Stimulated activated naive CD8-positive, alpha-beta T cell treated with anti-CD3 and anti-CD28 coated beads, Interleukin-15, amount 100 ng/mL, for 72 hours (primary cell): ENCODE data around the gene SERBP1.
A peak's percentile ranks its signal among the peaks of the same experiment; 100 is the strongest.
"Not testable (repeated sequence)": the region's sequence is repeated elsewhere in the genome, so short reads cannot be mapped to it uniquely, and the experiment has no call there.

ENCODE experiments used
- ATAC-seq: fragments of 150-1000 bp; cut with Tn5 transposase; 2 replicates; pipeline ENCODE4 v1.10.0; 2021; ENCODE audit warnings: mild to moderate bottlenecking, moderate library complexity
- DNase-seq, 2 donors: peaks; one replicate each; pipeline ENCODE4 v3.0.0; 2021 to 2022
- H3K27ac Mint-ChIP-seq, 2 donors: one replicate each; pipeline ENCODE4 v1.8.0; 2022; ENCODE audit warnings: mild to moderate bottlenecking in 2 of 2, mixed read lengths in 2 of 2, moderate library complexity in 2 of 2
- H3K27me3 Mint-ChIP-seq: one replicate; pipeline ENCODE4 v1.8.0; 2022; ENCODE audit warnings: mixed read lengths
- H3K4me1 Mint-ChIP-seq: one replicate; pipeline ENCODE4 v1.8.0; 2022; ENCODE audit warnings: mild to moderate bottlenecking, mixed read lengths
- H3K4me3 Mint-ChIP-seq, 2 donors: one replicate each; pipeline ENCODE4 v1.8.0; 2022; ENCODE audit warnings: mild to moderate bottlenecking in 2 of 2, mixed read lengths in 2 of 2, moderate library complexity in 1 of 2
- H3K9me3 Mint-ChIP-seq, 2 donors: one replicate each; pipeline ENCODE4 v1.8.0; 2022; ENCODE audit warnings: mixed read lengths in 2 of 2

Gene SERBP1

GRCh38 chr1:67451815-67452214 is 21.6 kb upstream of the SERBP1 start:
- Mint-ChIP-seq H3K27me3 (no peaks in the 10 kb centered on the region), H3K4me1 (peaks cover 6% of the 10 kb centered on the region), H3K27ac (no peak overlapping the region), H3K4me3 (no peak overlapping the region), H3K9me3 (no peaks in the 10 kb centered on the region)
- ATAC-seq = no peak
- DNase-seq = no peak

- ATAC-seq (no peak), DNase-seq (no peak)
- Mint-ChIP-seq H3K4me1 (peaks cover 6% of the 10 kb centered on the region), H3K27me3 (no peaks in the 10 kb centered on the region), H3K9me3 (no peaks in the 10 kb centered on the region), H3K4me3 (no peak overlapping the region), H3K27ac (no peak overlapping the region)
Observed at GRCh38 chr1:67451356-67451755, 21.2 kb upstream of the SERBP1 start.

- Mint-ChIP-seq H3K27ac (no peak overlapping the region), H3K9me3 (no peaks in the 10 kb centered on the region), H3K27me3 (no peaks in the 10 kb centered on the region), H3K4me3 (no peak overlapping the region), H3K4me1 (peaks cover 10% of the 10 kb centered on the region)
- ATAC-seq (no peak), DNase-seq (no peak)
Observed at GRCh38 chr1:67446893-67447292, 16.7 kb upstream of the SERBP1 start.

GRCh38 chr1:67446014-67446413 is 15.8 kb upstream of the SERBP1 start:
- not testable (repeated sequence) for H3K27ac Mint-ChIP-seq, H3K27me3 Mint-ChIP-seq, H3K9me3 Mint-ChIP-seq, DNase-seq, H3K4me3 Mint-ChIP-seq, ATAC-seq
- H3K4me1 Mint-ChIP-seq = peaks cover 18% of the 10 kb centered on the region

- Mint-ChIP-seq H3K4me3 (peak overlapping the region in 1 of 2 donors; percentile 41), H3K27me3 (no peaks in the 10 kb centered on the region), H3K9me3 (no peaks in the 10 kb centered on the region), H3K4me1 (peaks cover 25% of the 10 kb centered on the region), H3K27ac (peak overlapping the region in 1 of 2 donors; percentile 52)
- peak; percentile 97 for ATAC-seq
- DNase-seq = no peak
Observed at GRCh38 chr1:67441739-67442281, 11.6 kb upstream of the SERBP1 start.

GRCh38 chr1:67441183-67441582 is 11.0 kb upstream of the SERBP1 start:
- DNase-seq = peak; percentile 30 to 35
- peaks cover 25% of the 10 kb centered on the region for H3K4me1 Mint-ChIP-seq
- ATAC-seq = peak; percentile 13
- H3K27ac Mint-ChIP-seq = peak overlapping the region in 1 of 2 donors; percentile 48
- no peaks in the 10 kb centered on the region for H3K27me3 Mint-ChIP-seq
- H3K9me3 Mint-ChIP-seq = no peaks in the 10 kb centered on the region
- H3K4me3 Mint-ChIP-seq = peak overlapping the region in 1 of 2 donors; percentile 4

DNA sequence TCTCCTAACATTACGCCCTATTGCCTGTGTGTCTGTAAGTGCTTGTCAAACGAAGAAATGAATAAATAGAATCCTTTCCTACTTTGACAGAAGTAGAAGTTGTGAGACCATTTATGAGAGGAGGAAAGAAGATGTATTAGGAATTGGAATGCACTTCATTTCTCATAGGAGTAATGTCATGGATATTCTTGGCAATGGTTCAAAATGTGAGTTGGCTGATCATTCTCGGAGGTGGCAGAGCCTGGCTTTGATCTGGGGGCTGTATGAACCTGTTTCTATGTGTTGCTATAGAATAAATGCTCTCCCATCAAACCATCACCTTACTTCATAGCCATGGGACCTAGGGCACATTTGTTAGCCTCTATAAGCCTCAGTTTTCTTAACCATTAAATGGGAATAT is 10.1 kb upstream of the SERBP1 start:
- Mint-ChIP-seq H3K27ac (no peak overlapping the region), H3K4me1 (peaks cover 25% of the 10 kb centered on the region), H3K9me3 (no peaks in the 10 kb centered on the region), H3K4me3 (no peak overlapping the region), H3K27me3 (no peaks in the 10 kb centered on the region)
- DNase-seq (no peak), ATAC-seq (no peak)

DNA sequence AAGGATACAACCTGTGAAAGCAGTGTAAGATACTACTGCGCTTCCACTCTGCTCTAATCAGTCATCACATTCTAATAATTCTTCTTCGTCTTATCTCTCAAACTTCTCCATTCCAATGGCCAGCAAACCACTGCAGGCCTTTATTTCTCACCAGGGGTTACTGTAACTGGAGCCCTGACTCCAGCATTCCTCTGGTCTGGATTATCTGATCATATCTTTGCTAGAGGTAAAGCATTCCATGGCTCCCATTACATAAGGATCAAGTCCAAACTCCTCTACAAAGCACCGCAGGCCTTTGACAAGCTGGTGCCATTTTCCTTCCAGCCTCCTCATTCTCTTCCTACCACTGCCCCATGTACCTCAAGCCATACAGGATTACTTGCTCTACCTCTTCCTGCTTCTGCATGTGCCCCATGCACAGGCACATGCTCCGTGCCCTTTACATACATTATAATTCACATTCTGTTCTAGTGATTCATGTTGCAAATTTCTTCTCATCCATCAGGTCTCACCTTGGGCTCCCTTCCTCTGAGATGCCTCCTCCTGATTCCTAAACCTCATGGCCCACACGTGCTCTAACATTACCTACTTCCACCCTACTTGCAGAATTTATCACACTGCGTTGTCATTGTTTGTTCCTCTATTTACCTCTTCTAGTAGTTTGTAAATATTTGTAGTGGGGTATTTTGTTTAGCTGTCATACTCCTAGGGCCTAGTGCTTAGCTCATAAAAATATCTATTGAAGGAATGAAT is 9.3 kb upstream of the SERBP1 start:
- no peak for DNase-seq
- H3K4me1 Mint-ChIP-seq = peaks cover 33% of the 10 kb centered on the region
- H3K9me3 Mint-ChIP-seq = no peaks in the 10 kb centered on the region
- H3K27ac Mint-ChIP-seq = no peak overlapping the region
- no peak for ATAC-seq
- no peak overlapping the region for H3K4me3 Mint-ChIP-seq
- H3K27me3 Mint-ChIP-seq = no peaks in the 10 kb centered on the region

GRCh38 chr1:67437961-67438360 is 7.8 kb upstream of the SERBP1 start:
- no peak overlapping the region for H3K4me3 Mint-ChIP-seq
- no peaks in the 10 kb centered on the region for H3K27me3 Mint-ChIP-seq
- no peaks in the 10 kb centered on the region for H3K9me3 Mint-ChIP-seq
- peaks cover 48% of the 10 kb centered on the region for H3K4me1 Mint-ChIP-seq
- no peak for ATAC-seq
- DNase-seq = no peak
- no peak overlapping the region for H3K27ac Mint-ChIP-seq

DNA sequence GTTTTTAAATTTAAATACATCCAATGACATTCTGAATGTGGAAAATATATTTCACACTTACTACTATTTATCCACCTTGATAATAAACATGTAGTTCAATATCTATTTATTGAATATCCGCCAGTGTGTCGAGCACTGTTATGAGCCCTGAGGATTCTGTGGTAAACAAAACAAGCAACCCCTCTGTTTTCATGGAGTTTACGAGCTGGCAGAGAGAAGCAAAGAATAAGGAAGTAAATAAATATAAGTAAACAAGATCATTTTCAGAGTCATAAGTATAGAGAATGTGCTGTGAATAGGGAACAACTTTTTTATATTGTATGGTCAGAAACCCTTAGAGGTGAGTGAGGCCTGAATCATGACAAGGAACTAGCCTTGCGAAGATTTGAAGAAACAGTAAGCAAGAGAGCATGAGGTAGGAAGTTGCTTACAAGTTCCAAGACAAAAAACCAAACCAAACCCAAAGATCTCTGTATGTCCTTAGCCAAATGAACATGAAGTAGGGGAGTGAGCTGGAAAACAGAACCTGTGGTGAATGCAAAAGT is 6.4 kb upstream of the SERBP1 start:
- Mint-ChIP-seq H3K27me3 (no peaks in the 10 kb centered on the region), H3K4me3 (no peak overlapping the region)
- no peak for ATAC-seq

DNA sequence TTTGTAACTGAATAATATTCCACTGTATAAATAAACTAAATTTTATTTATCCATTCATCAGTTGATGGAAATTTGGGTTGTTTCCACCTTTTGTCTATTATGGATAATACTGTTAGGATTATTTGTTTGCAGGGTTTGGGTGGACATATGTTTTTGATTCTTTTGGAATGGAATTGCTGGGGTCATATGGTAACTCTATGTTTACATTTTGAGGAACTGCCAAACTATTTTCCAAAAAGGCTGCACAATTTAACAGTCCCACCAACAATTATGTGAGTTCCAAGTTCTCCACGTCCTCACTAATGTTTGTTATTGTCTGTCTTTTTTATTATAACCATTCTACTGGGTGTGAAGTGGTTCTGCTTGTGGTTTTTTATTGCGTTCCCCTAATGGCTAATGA is 4.3 kb upstream of the SERBP1 start:
- Mint-ChIP-seq H3K27me3 (no peaks in the 10 kb centered on the region), H3K9me3 (no peaks in the 10 kb centered on the region), H3K4me1 (peaks cover 41% of the 10 kb centered on the region), H3K4me3 (no peak overlapping the region), H3K27ac (no peak overlapping the region)
- ATAC-seq (no peak), DNase-seq (no peak)

More for the DNA sequence above, 6.4 kb upstream of the SERBP1 start:
- peaks cover 47% of the 10 kb centered on the region for H3K4me1 Mint-ChIP-seq
- no peak for DNase-seq
- H3K9me3 Mint-ChIP-seq = no peaks in the 10 kb centered on the region
- no peak overlapping the region for H3K27ac Mint-ChIP-seq

GRCh38 chr1:67433837-67434236 is 3.6 kb upstream of the SERBP1 start:
- Mint-ChIP-seq H3K27ac (peak overlapping the region in 1 of 2 donors; percentile 88), H3K9me3 (no peaks in the 10 kb centered on the region), H3K27me3 (no peaks in the 10 kb centered on the region), H3K4me3 (peak overlapping the region; percentile 34 to 59), H3K4me1 (peaks cover 41% of the 10 kb centered on the region)
- ATAC-seq (no peak), DNase-seq (no peak)

DNA sequence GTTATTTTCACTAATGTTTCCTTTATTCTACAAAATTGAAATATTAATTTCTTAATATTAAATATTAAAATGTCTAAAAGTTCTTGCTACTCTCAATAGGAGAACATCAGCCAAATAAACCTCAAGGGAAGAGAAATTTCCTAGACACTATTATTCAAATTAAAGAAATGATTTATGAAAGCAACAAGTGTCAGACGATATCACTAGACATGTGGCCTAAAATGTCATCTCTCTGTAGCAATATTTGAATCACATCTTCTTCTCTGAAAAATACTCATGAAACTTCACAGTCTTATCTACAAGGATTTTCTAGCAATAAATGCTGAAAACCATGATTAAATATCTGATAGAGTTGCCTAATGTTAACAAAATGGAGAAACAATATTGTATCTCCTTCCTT is 2.5 kb upstream of the SERBP1 start:
- H3K4me3 Mint-ChIP-seq = peak overlapping the region in 1 of 2 donors; percentile 59
- no peaks in the 10 kb centered on the region for H3K9me3 Mint-ChIP-seq
- no peaks in the 10 kb centered on the region for H3K27me3 Mint-ChIP-seq
- H3K4me1 Mint-ChIP-seq = peaks cover 41% of the 10 kb centered on the region
- DNase-seq = no peak
- H3K27ac Mint-ChIP-seq = peak overlapping the region; percentile 88 to 91
- ATAC-seq = no peak

DNA sequence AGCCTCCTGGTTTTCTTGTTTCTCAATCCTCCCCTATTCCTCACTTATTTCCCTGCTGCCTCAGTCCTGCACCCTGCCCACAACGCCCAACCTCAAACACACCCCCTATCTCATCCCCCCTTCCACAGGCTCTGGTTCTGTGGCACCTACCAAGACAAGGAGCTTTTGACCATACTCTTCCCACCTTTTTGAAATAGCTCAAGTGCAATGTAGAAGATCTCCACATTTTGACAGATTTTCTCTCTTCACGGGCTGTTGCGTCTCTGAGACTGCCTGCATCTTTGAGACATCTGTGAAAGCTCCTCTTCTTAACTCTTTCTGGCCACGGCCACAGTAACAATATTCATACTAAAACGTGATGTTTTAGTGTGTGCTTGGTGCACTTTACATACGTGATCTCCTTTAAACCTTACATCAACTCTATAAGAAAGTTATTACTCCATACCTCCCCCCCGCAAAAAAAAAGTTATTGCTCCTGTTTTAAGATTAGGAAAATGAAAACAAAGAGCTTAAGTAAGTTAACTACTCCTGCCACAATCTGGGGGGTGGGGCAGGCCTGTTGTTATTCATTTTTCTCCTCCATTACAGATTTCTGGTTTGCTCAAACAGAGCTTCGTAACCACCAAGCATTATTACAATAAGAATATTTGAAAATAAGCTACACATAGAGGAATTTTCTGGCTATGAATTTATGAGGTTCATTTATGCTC is 1.8 kb upstream of the SERBP1 start:
- H3K27ac Mint-ChIP-seq = peak overlapping the region; percentile 54 to 56

DNA sequence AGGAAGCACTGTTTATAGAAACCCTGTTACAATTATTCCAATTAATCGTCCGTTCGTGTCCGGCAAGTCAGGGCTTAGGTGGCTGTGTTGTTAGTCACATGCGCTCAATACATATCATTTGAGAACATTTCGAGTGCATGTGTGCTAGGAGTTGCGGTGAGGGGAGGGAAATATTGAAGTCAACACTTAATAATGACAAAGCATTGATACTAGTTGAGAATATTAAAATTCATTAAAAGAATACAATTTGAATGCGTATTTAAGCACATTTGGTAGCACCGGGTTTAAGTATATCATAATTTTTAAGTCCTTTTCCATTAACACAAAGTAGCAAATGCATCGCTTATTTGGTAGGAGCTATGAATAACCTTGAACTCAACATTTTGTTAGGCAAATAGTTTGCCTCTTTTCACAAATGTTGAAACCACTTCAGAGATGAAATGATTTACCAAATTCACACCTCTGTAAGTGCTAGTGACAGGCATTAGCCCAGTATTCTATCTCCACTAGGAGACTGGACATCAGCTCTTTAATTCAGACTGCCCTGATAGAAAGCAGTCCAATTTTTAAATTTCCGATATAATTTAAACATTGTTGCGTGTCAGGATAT is 1.1 kb upstream of the SERBP1 start:
- peak overlapping the region; percentile 91 to 100 for H3K4me3 Mint-ChIP-seq
- H3K27me3 Mint-ChIP-seq = no peaks in the 10 kb centered on the region
- no peaks in the 10 kb centered on the region for H3K9me3 Mint-ChIP-seq
- ATAC-seq (no peak), DNase-seq (no peak)
- H3K4me1 Mint-ChIP-seq = peaks cover 51% of the 10 kb centered on the region
- peak overlapping the region; percentile 100 for H3K27ac Mint-ChIP-seq

More for the DNA sequence above, 1.8 kb upstream of the SERBP1 start:
- no peak for ATAC-seq
- DNase-seq = no peak
- Mint-ChIP-seq H3K9me3 (no peaks in the 10 kb centered on the region), H3K4me1 (peaks cover 47% of the 10 kb centered on the region), H3K4me3 (peak overlapping the region; percentile 65 to 91), H3K27me3 (no peaks in the 10 kb centered on the region)
